T-helper 22 cell (primary cell): ENCODE results near the gene POLRMT.
"Not testable (repeated sequence)": the region's sequence is repeated elsewhere in the genome, so short reads cannot be mapped to it uniquely, and the experiment has no call there.

Source experiments
- DNase-seq: peaks from one replicate; pipeline ENCODE4 v3.0.0-alpha.2; 2020; ENCODE audit warnings: low read depth

The POLRMT gene

GRCh38 chr19:610801-611480, 22.4 kb downstream of the POLRMT start:
- peak; percentile 61 for DNase-seq

- no peak for DNase-seq
These were observed 23.1 kb downstream of the POLRMT start for GRCh38 chr19:610071-610800.

- DNase-seq: no peak
These were observed 24.4 kb downstream of the POLRMT start for GRCh38 chr19:609004-609346.

- no peak for DNase-seq
These were observed 25.0 kb downstream of the POLRMT start for GRCh38 chr19:608155-609003.

- DNase-seq: no peak
These were observed 25.8 kb downstream of the POLRMT start for GRCh38 chr19:607301-608154.

- DNase-seq: not testable (repeated sequence)
These were observed 28.0 kb downstream of the POLRMT start for GRCh38 chr19:605061-605971.

GRCh38 chr19:604355-604754, 29.0 kb downstream of the POLRMT start:
- DNase-seq: no peak

- DNase-seq: not testable (repeated sequence)
These were observed 29.6 kb downstream of the POLRMT start for GRCh38 chr19:603779-604178.

GRCh38 chr19:603302-603639, 30.1 kb downstream of the POLRMT start:
- DNase-seq: not testable (repeated sequence)

GRCh38 chr19:602391-603301, 30.7 kb downstream of the POLRMT start:
- no peak for DNase-seq

- DNase-seq: no peak
These were observed 31.5 kb downstream of the POLRMT start for GRCh38 chr19:601790-602189.

- DNase-seq: no peak
These were observed 32.0 kb downstream of the POLRMT start for GRCh38 chr19:601310-601709.

- DNase-seq: no peak
These were observed 35.7 kb downstream of the POLRMT start for GRCh38 chr19:597406-598315.

GRCh38 chr19:596263-596655, 37.1 kb downstream of the POLRMT start:
- no peak for DNase-seq

- no peak for DNase-seq
These were observed 37.7 kb downstream of the POLRMT start for GRCh38 chr19:595326-596262.

- DNase-seq: no peak
These were observed 39.0 kb downstream of the POLRMT start for GRCh38 chr19:594265-594870.

GRCh38 chr19:593505-593904, 39.8 kb downstream of the POLRMT start:
- no peak for DNase-seq
